HL-60/S4 treated with phorbol 12-myristate 13-acetate at 8.2 ng/mL for 4 days and 3 days (cell line): ENCODE data around the gene PI4K2A.
"Not testable (repeated sequence)": the region's sequence is repeated elsewhere in the genome, so short reads cannot be mapped to it uniquely, and the experiment has no call there.

Experiments
- in situ Hi-C: fragments of 300-500 bp; cut with MboI; formaldehyde crosslinking; loops from 2 replicates; pipeline ENCODE4 v1.15.0; 2022; ENCODE audit warnings: low sequenced_read_pairs

PI4K2A gene

DNA sequence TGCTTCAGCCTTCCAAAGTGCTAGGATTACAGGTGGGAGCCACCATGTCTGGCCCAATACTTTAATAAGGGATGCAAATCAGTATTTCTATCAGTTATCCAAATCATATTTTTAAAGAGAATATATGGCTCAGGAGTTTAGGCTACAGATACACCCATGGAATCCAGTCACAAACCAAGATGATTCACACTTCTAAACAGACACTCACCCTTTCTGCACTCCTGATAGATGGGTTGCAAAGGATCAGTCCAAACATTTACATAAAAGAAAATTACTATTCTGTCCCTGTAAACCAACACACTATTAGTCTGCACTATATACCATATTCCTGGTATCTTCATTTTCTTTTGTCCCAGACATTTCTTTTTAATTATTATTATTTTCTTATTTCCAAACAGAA lies 9.4 kb upstream of the PI4K2A start:
- in situ Hi-C loops, result no loop called here

DNA sequence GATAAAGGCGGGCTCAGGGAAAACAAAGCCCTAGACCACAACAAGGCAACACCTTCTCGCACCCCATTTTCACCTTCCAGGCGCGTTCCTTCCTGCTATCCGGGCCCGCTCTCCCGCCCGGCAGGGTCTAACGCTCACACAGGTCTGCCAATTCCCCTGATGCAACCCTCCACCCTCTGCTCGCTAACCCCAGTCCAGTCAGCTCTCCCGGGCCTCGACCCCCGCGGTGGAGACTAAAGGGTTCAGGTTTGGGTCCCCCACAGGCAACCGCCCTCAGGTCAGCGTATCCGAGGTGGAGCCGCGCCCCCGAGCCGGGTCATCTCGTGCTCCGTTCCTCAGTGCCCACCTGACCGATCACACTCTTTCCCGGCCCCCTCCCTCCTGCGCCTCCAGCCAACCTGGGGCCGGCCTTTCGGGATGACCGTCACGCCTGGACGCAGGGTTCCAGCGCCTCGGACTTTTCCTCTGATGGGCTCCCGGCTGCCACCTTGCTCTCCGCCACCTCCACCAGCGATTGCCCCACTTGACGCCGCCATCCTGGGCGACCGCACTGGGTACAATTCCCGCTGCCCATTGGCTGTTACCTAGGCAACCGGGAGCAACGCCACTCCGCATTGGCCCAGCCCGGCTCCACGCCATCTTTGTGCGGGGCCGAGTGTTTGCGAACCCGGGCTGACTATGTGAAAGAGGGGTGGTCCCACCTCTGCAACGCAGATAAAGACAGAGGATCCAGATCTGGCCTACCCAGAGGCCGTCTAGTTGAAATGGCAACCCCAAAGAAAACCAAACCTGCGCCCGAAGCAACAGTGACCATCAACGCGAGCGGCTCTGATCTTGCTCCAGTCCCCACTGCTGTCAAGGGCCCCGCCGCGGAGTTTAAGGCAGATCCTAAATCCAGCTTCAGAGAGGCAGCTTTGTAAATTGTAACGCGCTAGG lies 7.3 kb upstream of the PI4K2A start, which contains the start of gene MORN4:
Gene MORN4, minus strand, starts transcription at position 552 of the 936 bp plus-strand sequence. CDS start 13,847 bp downstream, outside the sequence.
- in situ Hi-C loops, result no loop called here

- in situ Hi-C loops, result no loop called here
Observed at GRCh38 chr10:97633921-97634320, 6.5 kb upstream of the PI4K2A start.

- in situ Hi-C loops, result no loop called here
Observed at GRCh38 chr10:97635577-97635976, 4.9 kb upstream of the PI4K2A start.

GRCh38 chr10:97639090-97639489 lies 1.4 kb upstream of the PI4K2A start:
- in situ Hi-C loops, result not testable (repeated sequence)

- in situ Hi-C loops, result no loop called here
Observed at GRCh38 chr10:97640868-97641811, 669 bp downstream of the PI4K2A start.

- in situ Hi-C loops, result not testable (repeated sequence)
Observed at GRCh38 chr10:97642471-97643159, 2.1 kb downstream of the PI4K2A start.

DNA sequence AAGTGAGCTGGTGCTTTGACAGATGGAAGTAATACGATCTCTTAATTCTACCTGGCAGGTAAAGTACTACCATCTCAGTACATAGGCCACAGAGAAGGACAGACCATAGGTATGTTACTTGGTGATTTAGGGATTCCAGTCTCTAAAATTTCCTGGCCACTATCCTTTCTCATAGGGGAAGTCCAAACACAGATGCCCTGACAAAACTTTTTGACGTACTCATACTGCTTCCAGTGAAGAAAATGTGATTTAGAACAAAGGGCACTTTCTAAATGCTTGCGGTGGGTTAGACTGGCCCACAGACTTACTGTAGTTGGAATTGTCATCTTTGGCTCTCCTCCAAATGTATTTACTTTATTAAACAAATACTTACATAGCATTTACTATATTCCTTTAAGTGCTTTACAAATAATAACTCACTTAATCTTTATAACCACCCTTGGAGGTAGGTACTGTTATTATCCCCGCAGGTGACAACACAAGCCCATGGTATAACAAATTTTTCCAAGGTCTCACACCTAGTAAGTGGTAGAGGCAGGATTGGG lies 3.0 kb downstream of the PI4K2A start:
- in situ Hi-C loops, result no loop called here

DNA sequence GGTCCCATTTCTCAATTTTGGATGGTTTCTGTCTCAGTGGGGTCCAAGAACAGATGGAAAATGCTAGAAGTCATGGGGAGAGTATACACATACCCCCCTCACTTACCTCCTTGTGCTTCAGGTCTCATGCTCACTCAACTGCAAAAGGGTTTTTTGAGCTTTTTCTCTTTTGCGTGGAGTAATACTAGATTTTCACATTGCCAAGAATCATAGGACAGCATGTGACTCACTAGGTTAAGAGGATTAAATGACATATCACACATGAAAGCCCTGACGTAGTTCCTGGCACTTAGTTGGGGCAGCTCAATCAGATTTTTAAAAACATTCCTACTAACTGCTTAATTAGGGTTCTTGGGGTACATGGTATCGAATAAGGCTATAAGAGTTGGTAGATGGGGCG lies 4.5 kb downstream of the PI4K2A start:
- in situ Hi-C loops, result no loop called here

GRCh38 chr10:97647556-97647955 lies 7.1 kb downstream of the PI4K2A start:
- in situ Hi-C loops, result no loop called here

- in situ Hi-C loops, result no loop called here
Observed at GRCh38 chr10:97648562-97649404, 8.3 kb downstream of the PI4K2A start.

DNA sequence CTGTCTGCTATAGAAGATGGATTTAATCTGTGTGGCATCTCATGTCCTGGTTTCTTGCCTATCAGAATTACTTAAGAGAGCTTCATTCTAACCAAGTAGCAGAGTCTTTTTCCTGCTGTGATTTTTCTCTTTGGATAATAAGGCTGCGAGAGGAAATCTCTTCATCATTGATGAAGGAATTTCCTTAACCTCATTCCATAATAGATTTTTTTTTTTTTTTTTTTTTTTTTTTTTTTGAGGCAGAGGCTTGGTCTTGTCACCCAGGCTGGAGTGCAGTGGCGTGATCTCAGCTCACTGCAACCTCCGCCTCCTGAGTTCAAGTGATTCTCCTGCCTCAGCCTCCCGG lies 8.9 kb downstream of the PI4K2A start:
- in situ Hi-C loops, result not testable (repeated sequence)

DNA sequence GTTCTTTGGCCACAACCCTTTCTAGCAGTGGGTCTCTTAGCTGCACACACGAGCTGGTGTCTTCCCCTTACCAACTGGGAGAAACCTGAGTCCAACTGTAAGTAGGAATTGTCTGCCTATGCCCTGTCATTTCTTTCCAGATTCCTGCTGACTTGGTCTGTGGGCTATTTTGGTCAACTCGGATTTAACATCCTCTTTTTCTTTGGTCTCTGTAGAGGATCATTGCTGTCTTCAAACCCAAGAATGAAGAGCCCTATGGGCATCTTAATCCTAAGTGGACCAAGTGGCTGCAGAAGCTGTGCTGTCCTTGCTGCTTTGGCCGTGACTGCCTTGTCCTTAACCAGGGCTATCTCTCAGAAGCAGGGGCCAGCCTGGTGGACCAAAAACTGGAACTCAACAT lies 10.3 kb downstream of the PI4K2A start:
- in situ Hi-C loops, result no loop called here

- in situ Hi-C loops, result no loop called here
Observed at GRCh38 chr10:97651773-97652172, 11.3 kb downstream of the PI4K2A start.

DNA sequence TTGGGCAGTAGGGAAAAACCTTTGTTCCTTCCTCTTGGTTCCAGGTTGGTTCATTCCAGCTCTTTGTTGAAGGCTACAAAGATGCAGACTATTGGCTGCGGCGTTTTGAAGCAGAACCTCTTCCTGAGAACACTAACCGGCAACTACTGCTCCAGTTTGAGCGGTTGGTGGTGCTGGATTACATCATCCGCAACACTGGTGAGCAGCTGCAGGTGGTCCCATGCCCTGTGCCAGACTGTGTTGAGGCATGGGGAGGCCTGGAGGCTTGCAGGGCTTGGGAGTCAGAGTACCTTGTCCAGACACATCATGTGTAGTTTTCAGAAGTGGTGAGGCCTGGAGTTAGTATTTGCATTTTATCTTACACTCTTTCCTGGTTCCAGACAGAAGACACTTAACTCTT lies 16.3 kb downstream of the PI4K2A start:
- in situ Hi-C loops, result no loop called here

- in situ Hi-C loops, result no loop called here
Observed at GRCh38 chr10:97659589-97659988, 19.1 kb downstream of the PI4K2A start.

GRCh38 chr10:97664282-97664850 lies 23.9 kb downstream of the PI4K2A start:
- in situ Hi-C loops, result no loop called here

- in situ Hi-C loops, result no loop called here
Observed at GRCh38 chr10:97666992-97667391, 26.5 kb downstream of the PI4K2A start.

GRCh38 chr10:97667463-97667862 lies 27.0 kb downstream of the PI4K2A start:
- in situ Hi-C loops, result no loop called here
